ENCODE data around the gene GNL2.
A peak's percentile ranks its signal among the peaks of the same experiment; 100 is the strongest.

GNL2 gene

DNA sequence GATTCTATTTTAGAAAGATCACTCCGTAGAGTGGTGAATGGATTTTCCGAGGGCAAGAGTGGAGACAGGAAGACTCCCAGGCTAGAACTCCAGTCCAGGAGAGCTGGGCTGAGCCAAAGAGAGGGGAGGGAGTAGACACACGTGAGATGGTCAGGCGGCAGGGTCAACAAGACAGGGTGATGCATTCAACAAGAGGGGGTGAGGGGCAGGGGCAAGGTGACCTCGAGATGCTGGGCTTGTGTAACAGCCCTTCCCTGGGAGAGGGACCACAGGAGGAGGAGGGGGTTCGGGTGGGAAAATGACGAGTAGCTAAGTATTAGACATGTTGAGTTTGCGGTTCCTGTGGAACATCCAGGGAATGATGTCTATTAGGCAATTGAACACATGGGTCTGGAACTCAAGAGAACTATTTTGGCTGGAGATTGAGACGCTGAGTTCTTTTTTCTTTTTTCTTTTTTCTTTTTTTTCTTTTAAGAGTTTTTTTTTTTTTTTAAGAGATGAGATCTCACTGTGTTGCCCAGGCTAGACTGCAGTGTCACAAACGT lies 25.7 kb upstream of the GNL2 start:
- Histone ChIP-seq H3K36me3 (replicated peaks in 1 of 2; ENCODE audit: control insufficient read depth in 2 of 2, insufficient read depth in 2 of 2, low read length in 2 of 2) (no peaks in the 10 kb centered on the region), H4K8ac (ENCODE audit: low read depth, low read length) (no peak overlapping the region), H2BK12ac (ENCODE audit: low read length) (no peak overlapping the region), H3K27me3 (ENCODE audit: control insufficient read depth in 3 of 3, insufficient read depth in 3 of 3, low read depth in 1 of 3, low read length in 3 of 3) (peaks cover 0 to 74% (median 0%) of the 10 kb centered on the region in 3 experiments), H3K4me2 (ENCODE audit: insufficient read depth, low read length, poor library complexity, severe bottlenecking) (no peak overlapping the region), H3K18ac (ENCODE audit: low read length) (no peak overlapping the region), H3K4me1 (ENCODE audit: control insufficient read depth in 2 of 2, insufficient read depth in 1 of 2, low read depth in 1 of 2, low read length in 2 of 2) (no peaks in the 10 kb centered on the region), H2AK5ac (ENCODE audit: low read depth, low read length) (no peak overlapping the region), H3K9ac (ENCODE audit: low read depth, low read length, poor library complexity) (no peak overlapping the region), H4K91ac (ENCODE audit: low read depth, low read length, poor library complexity) (no peak overlapping the region), H3K9me3 (replicated peaks in 1 of 2; ENCODE audit: control insufficient read depth in 2 of 2, insufficient read depth in 1 of 2, low read depth in 1 of 2, low read length in 2 of 2) (peaks cover 0 to 2% of the 10 kb centered on the region in 2 donors), H2AFZ (ENCODE audit: low read length) (no peak overlapping the region), H3K14ac (ENCODE audit: low read length) (no peak overlapping the region), H2BK5ac (ENCODE audit: low read length) (no peak overlapping the region), H3K79me1 (ENCODE audit: low read depth, low read length) (no peaks in the 10 kb centered on the region), H3K4ac (ENCODE audit: low read length) (no peak overlapping the region), H2BK15ac (ENCODE audit: low read length) (no peak overlapping the region), H3K4me3 (ENCODE audit: low read length in 2 of 2) (no peak overlapping the region), H3K23ac (ENCODE audit: low read depth, low read length, poor library complexity) (no peak overlapping the region), H3K27ac (replicated peaks; ENCODE audit: low read length) (no peak overlapping the region), H2BK120ac (ENCODE audit: low read depth, low read length) (no peak overlapping the region)
- no CpG with 5 or more reads among the region's 10 CpGs for WGBS, 2 donors (ENCODE audit: extremely low coverage in 2 of 2, insufficient read length in 2 of 2, insufficient replicate concordance in 1 of 2)
- DNase-seq (ENCODE audit: low spot score): no peak

DNA sequence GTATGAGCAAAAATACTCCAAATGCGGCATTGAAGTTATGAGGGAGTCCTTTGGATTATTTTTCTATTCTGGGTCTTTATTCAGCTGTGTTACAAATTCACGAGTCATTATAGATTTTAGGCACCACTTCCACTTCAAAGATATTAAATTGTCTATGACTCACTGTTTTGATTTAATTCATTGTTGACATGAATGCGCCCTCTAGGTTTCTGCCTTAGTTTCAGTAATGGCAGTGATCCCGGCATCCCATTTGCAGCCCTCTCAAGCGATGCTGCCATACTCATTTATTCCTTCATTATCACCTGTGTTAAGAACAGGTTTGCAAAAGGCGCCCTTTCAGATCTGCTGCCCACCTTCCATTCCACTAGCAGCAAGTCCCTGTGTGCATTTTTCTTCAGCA lies 25.0 kb upstream of the GNL2 start:
- Histone ChIP-seq H3K23ac (ENCODE audit: low read depth, low read length, poor library complexity) (no peak overlapping the region), H3K9ac (ENCODE audit: low read depth, low read length, poor library complexity) (no peak overlapping the region), H3K4me3 (ENCODE audit: low read length in 2 of 2) (no peak overlapping the region), H3K9me3 (replicated peaks in 1 of 2; ENCODE audit: control insufficient read depth in 2 of 2, insufficient read depth in 1 of 2, low read depth in 1 of 2, low read length in 2 of 2) (peaks cover 0 to 2% of the 10 kb centered on the region in 2 donors), H2BK120ac (ENCODE audit: low read depth, low read length) (no peak overlapping the region), H3K4ac (ENCODE audit: low read length) (no peak overlapping the region), H3K14ac (ENCODE audit: low read length) (no peak overlapping the region), H3K27me3 (ENCODE audit: control insufficient read depth in 3 of 3, insufficient read depth in 3 of 3, low read depth in 1 of 3, low read length in 3 of 3) (peaks cover 0 to 74% (median 0%) of the 10 kb centered on the region in 3 experiments), H3K4me1 (ENCODE audit: control insufficient read depth in 2 of 2, insufficient read depth in 1 of 2, low read depth in 1 of 2, low read length in 2 of 2) (no peaks in the 10 kb centered on the region), H2BK12ac (ENCODE audit: low read length) (no peak overlapping the region), H3K79me1 (ENCODE audit: low read depth, low read length) (no peaks in the 10 kb centered on the region), H3K18ac (ENCODE audit: low read length) (no peak overlapping the region), H2BK15ac (ENCODE audit: low read length) (no peak overlapping the region), H3K4me2 (ENCODE audit: insufficient read depth, low read length, poor library complexity, severe bottlenecking) (no peak overlapping the region), H3K27ac (replicated peaks; ENCODE audit: low read length) (no peak overlapping the region), H2AFZ (ENCODE audit: low read length) (no peak overlapping the region), H2AK5ac (ENCODE audit: low read depth, low read length) (no peak overlapping the region), H4K91ac (ENCODE audit: low read depth, low read length, poor library complexity) (no peak overlapping the region), H3K36me3 (replicated peaks in 1 of 2; ENCODE audit: control insufficient read depth in 2 of 2, insufficient read depth in 2 of 2, low read length in 2 of 2) (no peaks in the 10 kb centered on the region), H2BK5ac (ENCODE audit: low read length) (no peak overlapping the region), H4K8ac (ENCODE audit: low read depth, low read length) (no peak overlapping the region)
- DNase-seq (ENCODE audit: low spot score): no peak
- no CpG with 5 or more reads among the region's 6 CpGs for WGBS, 2 donors (ENCODE audit: extremely low coverage in 2 of 2, insufficient read length in 2 of 2, insufficient replicate concordance in 1 of 2)

DNA sequence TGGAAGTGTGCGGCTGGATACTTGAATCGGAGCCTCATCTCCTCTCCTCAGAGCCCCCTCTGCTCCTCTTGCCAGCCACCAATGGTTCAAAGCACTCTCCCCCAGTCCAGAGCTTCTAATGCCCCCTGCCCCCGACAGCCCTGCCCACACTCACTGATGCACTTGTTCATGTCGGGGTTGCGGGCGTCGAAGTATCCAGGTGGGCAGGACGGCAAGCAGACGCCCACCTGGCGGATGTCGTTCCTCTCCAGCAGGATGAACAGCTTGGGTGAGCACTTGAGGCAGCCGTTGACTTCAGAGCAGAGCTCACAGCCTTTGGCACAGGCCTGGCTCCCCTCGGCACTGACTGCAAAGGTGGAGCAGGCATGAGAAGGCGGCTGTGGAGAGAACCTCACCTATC lies 20.6 kb upstream of the GNL2 start:
- Histone ChIP-seq H3K79me1 (ENCODE audit: low read depth, low read length) (no peaks in the 10 kb centered on the region), H2BK15ac (ENCODE audit: low read length) (no peak overlapping the region), H3K23ac (ENCODE audit: low read depth, low read length, poor library complexity) (peak overlapping the region; percentile 49), H3K27me3 (ENCODE audit: control insufficient read depth in 3 of 3, insufficient read depth in 3 of 3, low read depth in 1 of 3, low read length in 3 of 3) (peaks cover 0 to 81% (median 0%) of the 10 kb centered on the region in 3 experiments), H3K9ac (ENCODE audit: low read depth, low read length, poor library complexity) (no peak overlapping the region), H3K4me1 (ENCODE audit: control insufficient read depth in 2 of 2, insufficient read depth in 1 of 2, low read depth in 1 of 2, low read length in 2 of 2) (no peaks in the 10 kb centered on the region), H3K14ac (ENCODE audit: low read length) (no peak overlapping the region), H4K8ac (ENCODE audit: low read depth, low read length) (no peak overlapping the region), H3K18ac (ENCODE audit: low read length) (peak overlapping the region; percentile 51), H3K4me2 (ENCODE audit: insufficient read depth, low read length, poor library complexity, severe bottlenecking) (no peak overlapping the region), H3K4me3 (ENCODE audit: low read length in 2 of 2) (no peak overlapping the region), H3K4ac (ENCODE audit: low read length) (no peak overlapping the region), H2BK12ac (ENCODE audit: low read length) (no peak overlapping the region), H2BK120ac (ENCODE audit: low read depth, low read length) (no peak overlapping the region), H4K91ac (ENCODE audit: low read depth, low read length, poor library complexity) (no peak overlapping the region), H2AFZ (ENCODE audit: low read length) (no peak overlapping the region), H3K27ac (replicated peaks; ENCODE audit: low read length) (no peak overlapping the region), H2AK5ac (ENCODE audit: low read depth, low read length) (no peak overlapping the region), H3K36me3 (replicated peaks in 1 of 2; ENCODE audit: control insufficient read depth in 2 of 2, insufficient read depth in 2 of 2, low read length in 2 of 2) (no peaks in the 10 kb centered on the region), H2BK5ac (ENCODE audit: low read length) (no peak overlapping the region), H3K9me3 (replicated peaks in 1 of 2; ENCODE audit: control insufficient read depth in 2 of 2, insufficient read depth in 1 of 2, low read depth in 1 of 2, low read length in 2 of 2) (peaks cover 0 to 2% of the 10 kb centered on the region in 2 donors)
- no peak for DNase-seq (ENCODE audit: low spot score)
- WGBS, 2 donors (ENCODE audit: extremely low coverage in 2 of 2, insufficient read length in 2 of 2, insufficient replicate concordance in 1 of 2): no CpG with 5 or more reads among the region's 14 CpGs

DNA sequence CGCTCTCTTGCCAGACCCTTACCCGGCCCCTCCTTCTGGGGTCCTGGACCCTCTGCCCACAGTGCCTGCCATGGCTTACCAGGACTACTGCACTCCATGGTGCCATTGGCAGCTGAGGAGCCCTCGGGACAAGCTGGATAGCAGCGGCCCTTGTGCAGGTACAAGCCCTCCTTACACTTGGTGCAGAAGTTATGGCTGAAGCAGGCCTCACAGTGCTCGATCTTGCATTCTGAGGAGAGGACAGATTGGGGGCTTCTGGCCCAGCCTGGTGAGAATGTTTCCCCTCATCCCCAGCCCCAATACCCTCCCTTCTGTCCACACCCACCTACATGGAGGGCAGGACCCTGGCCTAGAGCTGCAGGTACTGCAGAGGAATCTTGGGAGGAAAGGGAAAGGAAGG lies 18.4 kb upstream of the GNL2 start:
- no peak overlapping the region for H4K91ac ChIP-seq (ENCODE audit: low read depth, low read length, poor library complexity)

More for the DNA sequence above, 18.4 kb upstream of the GNL2 start:
- Histone ChIP-seq H3K4me1 (ENCODE audit: control insufficient read depth in 2 of 2, insufficient read depth in 1 of 2, low read depth in 1 of 2, low read length in 2 of 2) (no peaks in the 10 kb centered on the region), H3K27ac (replicated peaks; ENCODE audit: low read length) (no peak overlapping the region), H2AFZ (ENCODE audit: low read length) (no peak overlapping the region), H3K4me2 (ENCODE audit: insufficient read depth, low read length, poor library complexity, severe bottlenecking) (no peak overlapping the region), H3K23ac (ENCODE audit: low read depth, low read length, poor library complexity) (peak overlapping the region; percentile 58), H3K79me1 (ENCODE audit: low read depth, low read length) (no peaks in the 10 kb centered on the region), H2BK120ac (ENCODE audit: low read depth, low read length) (no peak overlapping the region), H2BK12ac (ENCODE audit: low read length) (no peak overlapping the region), H3K36me3 (replicated peaks in 1 of 2; ENCODE audit: control insufficient read depth in 2 of 2, insufficient read depth in 2 of 2, low read length in 2 of 2) (no peaks in the 10 kb centered on the region), H3K14ac (ENCODE audit: low read length) (no peak overlapping the region), H3K4ac (ENCODE audit: low read length) (no peak overlapping the region), H3K4me3 (ENCODE audit: low read length in 2 of 2) (no peak overlapping the region), H2BK15ac (ENCODE audit: low read length) (peak overlapping the region; percentile 8), H4K8ac (ENCODE audit: low read depth, low read length) (no peak overlapping the region), H2BK5ac (ENCODE audit: low read length) (no peak overlapping the region), H2AK5ac (ENCODE audit: low read depth, low read length) (no peak overlapping the region), H3K9ac (ENCODE audit: low read depth, low read length, poor library complexity) (peak overlapping the region; percentile 44), H3K18ac (ENCODE audit: low read length) (peak overlapping the region; percentile 21), H3K27me3 (ENCODE audit: control insufficient read depth in 3 of 3, insufficient read depth in 3 of 3, low read depth in 1 of 3, low read length in 3 of 3) (peaks cover 0 to 89% (median 0%) of the 10 kb centered on the region in 3 experiments), H3K9me3 (replicated peaks in 1 of 2; ENCODE audit: control insufficient read depth in 2 of 2, insufficient read depth in 1 of 2, low read depth in 1 of 2, low read length in 2 of 2) (no peaks in the 10 kb centered on the region)
- no CpG with 5 or more reads among the region's 5 CpGs for WGBS, 2 donors (ENCODE audit: extremely low coverage in 2 of 2, insufficient read length in 2 of 2, insufficient replicate concordance in 1 of 2)
- no peak for DNase-seq (ENCODE audit: low spot score)
